ENCODE data around the gene ELK4. TPM values are rescaled to one million over a fixed set of nuclear protein-coding genes. Genes with fewer than 3 reads are reported as not detected.

The ELK4 gene
- total RNA-seq (ENCODE audit: insufficient read depth, low replicate concordance) = 14.9 TPM

GRCh38 chr1:205631768-205632668, at the start of gene ELK4:
Gene ELK4, minus strand, starts transcription at chr1:205632011. Its CDS starts 8,129 bp downstream, at chr1:205623882.
- peak; percentile 99 for DNase-seq (ENCODE audit: low spot score)

GRCh38 chr1:205681364-205681763, 49.6 kb upstream of the ELK4 start:
- DNase-seq (ENCODE audit: low spot score) = no peak

GRCh38 chr1:205680073-205680851, 48.5 kb upstream of the ELK4 start, which contains the start of gene SLC45A3:
Gene SLC45A3, minus strand, starts transcription at chr1:205680509. Its CDS starts 15,853 bp downstream, at chr1:205664656.
- DNase-seq (ENCODE audit: low spot score) = peak; percentile 43

- DNase-seq (ENCODE audit: low spot score) = peak; percentile 92
Observed at GRCh38 chr1:205678286-205679111, 46.7 kb upstream of the ELK4 start.

- no peak for DNase-seq (ENCODE audit: low spot score)
Observed at GRCh38 chr1:205677167-205677566, 45.4 kb upstream of the ELK4 start.

GRCh38 chr1:205676597-205676996, 44.8 kb upstream of the ELK4 start:
- no peak for DNase-seq (ENCODE audit: low spot score)

GRCh38 chr1:205676002-205676401, 44.2 kb upstream of the ELK4 start:
- DNase-seq (ENCODE audit: low spot score) = no peak

- no peak for DNase-seq (ENCODE audit: low spot score)
Observed at GRCh38 chr1:205675247-205675646, 43.4 kb upstream of the ELK4 start.

GRCh38 chr1:205672970-205673369, 41.2 kb upstream of the ELK4 start:
- no peak for DNase-seq (ENCODE audit: low spot score)

GRCh38 chr1:205672395-205672889, 40.6 kb upstream of the ELK4 start:
- no peak for DNase-seq (ENCODE audit: low spot score)

GRCh38 chr1:205670611-205671430, 39.0 kb upstream of the ELK4 start:
- no peak for DNase-seq (ENCODE audit: low spot score)

- no peak for DNase-seq (ENCODE audit: low spot score)
Observed at GRCh38 chr1:205670150-205670446, 38.3 kb upstream of the ELK4 start.

- no peak for DNase-seq (ENCODE audit: low spot score)
Observed at GRCh38 chr1:205669341-205670149, 37.7 kb upstream of the ELK4 start.

- no peak for DNase-seq (ENCODE audit: low spot score)
Observed at GRCh38 chr1:205668951-205669340, 37.1 kb upstream of the ELK4 start.

GRCh38 chr1:205667909-205668643, 36.3 kb upstream of the ELK4 start:
- DNase-seq (ENCODE audit: low spot score) = no peak

GRCh38 chr1:205666372-205667166, 34.8 kb upstream of the ELK4 start:
- DNase-seq (ENCODE audit: low spot score) = no peak

- no peak for DNase-seq (ENCODE audit: low spot score)
Observed at GRCh38 chr1:205665201-205666045, 33.6 kb upstream of the ELK4 start.

Data from umbilical cord (tissue), 2 donors.